ENCODE results near the gene ALOXE3. TPM values are rescaled to one million over a fixed set of nuclear protein-coding genes. Genes with fewer than 3 reads are reported as not detected.

The ALOXE3 gene
- total RNA-seq, 1 donor from 2014 or later = not detected

DNA sequence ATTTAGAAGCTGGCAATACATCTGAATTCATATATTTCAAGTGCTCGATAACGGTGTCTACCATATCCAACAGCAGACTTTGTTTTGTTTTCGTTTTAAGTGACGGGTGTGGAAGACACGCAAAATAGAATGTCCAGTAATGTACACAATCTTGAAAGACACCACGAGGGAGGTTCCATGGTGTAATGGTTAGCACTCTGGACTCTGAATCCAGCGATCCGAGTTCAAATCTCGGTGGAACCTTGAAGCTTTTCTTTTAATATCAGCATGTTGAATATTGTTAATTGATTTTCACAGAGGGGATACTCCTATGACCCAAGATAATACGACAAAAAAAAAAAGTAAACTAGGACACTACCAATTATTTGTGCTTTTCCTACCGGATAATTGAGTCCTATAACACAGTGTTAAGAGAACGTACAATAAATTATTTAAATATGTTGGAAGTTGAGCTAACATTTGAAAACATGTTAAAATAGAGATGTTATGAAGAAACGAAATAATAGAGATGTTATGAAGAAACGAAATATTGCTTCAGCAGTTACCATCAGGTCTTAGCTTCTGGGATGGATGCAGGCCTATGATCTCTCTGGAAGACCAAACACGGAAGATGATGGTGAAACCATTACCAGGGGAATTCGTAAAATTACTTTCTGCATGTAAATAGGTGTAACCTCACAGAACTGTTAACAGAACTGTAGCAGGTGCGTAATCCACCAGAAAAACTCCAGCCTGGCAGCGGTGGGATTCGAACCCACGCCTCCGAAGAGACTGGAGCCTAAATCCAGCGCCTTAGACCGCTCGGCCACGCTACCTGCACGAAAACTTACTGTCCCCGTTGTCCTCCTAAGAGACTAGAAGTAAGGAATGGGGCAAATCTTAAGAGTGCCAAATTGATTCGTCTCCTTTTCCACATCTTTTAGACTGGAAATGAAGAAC, 1.5 kb upstream of the ALOXE3 start:
- ATAC-seq (peak; percentile 57), DNase-seq (peak; percentile 86)
- intact Hi-C loops (cut with DNase I) = loop anchor here (5.0 kb wide), 1 partner anchor 67 kb away; no protein-coding TSS in a partner anchor
- H3K36me3 ChIP-seq = no peaks in the 10 kb centered on the region
- peaks cover 47% of the 10 kb centered on the region for H3K27me3 ChIP-seq
- peaks cover 63% of the 10 kb centered on the region for H3K4me1 ChIP-seq
- no peaks in the 10 kb centered on the region for H3K9me3 ChIP-seq
- TF ChIP-seq, protein P1, sequence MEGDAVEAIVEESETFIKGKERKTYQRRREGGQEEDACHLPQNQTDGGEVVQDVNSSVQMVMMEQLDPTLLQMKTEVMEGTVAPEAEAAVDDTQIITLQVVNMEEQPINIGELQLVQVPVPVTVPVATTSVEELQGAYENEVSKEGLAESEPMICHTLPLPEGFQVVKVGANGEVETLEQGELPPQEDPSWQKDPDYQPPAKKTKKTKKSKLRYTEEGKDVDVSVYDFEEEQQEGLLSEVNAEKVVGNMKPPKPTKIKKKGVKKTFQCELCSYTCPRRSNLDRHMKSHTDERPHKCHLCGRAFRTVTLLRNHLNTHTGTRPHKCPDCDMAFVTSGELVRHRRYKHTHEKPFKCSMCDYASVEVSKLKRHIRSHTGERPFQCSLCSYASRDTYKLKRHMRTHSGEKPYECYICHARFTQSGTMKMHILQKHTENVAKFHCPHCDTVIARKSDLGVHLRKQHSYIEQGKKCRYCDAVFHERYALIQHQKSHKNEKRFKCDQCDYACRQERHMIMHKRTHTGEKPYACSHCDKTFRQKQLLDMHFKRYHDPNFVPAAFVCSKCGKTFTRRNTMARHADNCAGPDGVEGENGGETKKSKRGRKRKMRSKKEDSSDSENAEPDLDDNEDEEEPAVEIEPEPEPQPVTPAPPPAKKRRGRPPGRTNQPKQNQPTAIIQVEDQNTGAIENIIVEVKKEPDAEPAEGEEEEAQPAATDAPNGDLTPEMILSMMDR (IDR thresholded peaks at IDR 0.05) = no peak
- peak overlapping the region; percentile 67 for H3K4me3 ChIP-seq
- peak overlapping the region; percentile 68 for H3K27ac ChIP-seq

GRCh38 chr17:8118769-8119580, 661 bp upstream of the ALOXE3 start:
- Histone ChIP-seq H3K27ac (peak overlapping the region; percentile 68), H3K36me3 (no peaks in the 10 kb centered on the region), H3K9me3 (no peaks in the 10 kb centered on the region), H3K27me3 (peaks cover 46% of the 10 kb centered on the region), H3K4me3 (peak overlapping the region; percentile 67), H3K4me1 (peaks cover 54% of the 10 kb centered on the region)
- ATAC-seq (peak; percentile 83), DNase-seq (peak; percentile 94)
- TF ChIP-seq, protein P1 (IDR thresholded peaks at IDR 0.05) = peak; percentile 90
- intact Hi-C loops (cut with DNase I) = no loop called here

- no peak for DNase-seq
- Histone ChIP-seq H3K36me3 (no peaks in the 10 kb centered on the region), H3K4me3 (peak overlapping the region; percentile 67), H3K4me1 (peaks cover 40% of the 10 kb centered on the region), H3K27me3 (peaks cover 47% of the 10 kb centered on the region), H3K9me3 (no peaks in the 10 kb centered on the region), H3K27ac (no peak overlapping the region)
- intact Hi-C loops (cut with DNase I) = no loop called here
- ATAC-seq = no peak
- TF ChIP-seq, protein P1 (IDR thresholded peaks at IDR 0.05) = no peak
Observed at GRCh38 chr17:8117367-8117979, 841 bp downstream of the ALOXE3 start.

DNA sequence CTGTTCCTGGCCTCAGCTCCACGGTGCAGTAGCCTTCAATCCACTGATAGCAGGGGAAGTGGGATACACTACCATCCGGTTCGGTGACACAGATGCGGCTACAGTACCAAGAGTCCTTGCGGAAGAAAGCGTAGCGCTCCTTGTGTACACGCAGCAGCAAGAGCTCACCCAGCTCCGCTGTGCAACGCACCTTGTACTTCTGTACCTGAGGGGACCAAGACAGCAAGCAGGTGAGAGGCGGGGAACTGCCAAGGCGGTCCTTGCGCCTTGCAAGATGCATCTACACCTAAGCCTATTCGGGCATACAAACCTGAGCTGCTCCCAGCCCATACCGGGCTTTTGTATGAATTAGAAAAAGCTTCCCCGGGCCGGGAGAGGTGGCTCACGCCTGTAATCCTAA, 1.5 kb downstream of the ALOXE3 start:
- ATAC-seq (no peak), DNase-seq (no peak)
- Histone ChIP-seq H3K27me3 (peaks cover 54% of the 10 kb centered on the region), H3K9me3 (no peaks in the 10 kb centered on the region), H3K4me3 (no peak overlapping the region), H3K27ac (no peak overlapping the region), H3K36me3 (no peaks in the 10 kb centered on the region), H3K4me1 (peaks cover 36% of the 10 kb centered on the region)
- TF ChIP-seq, protein P1 (IDR thresholded peaks at IDR 0.05) = no peak
- intact Hi-C loops (cut with DNase I) = no loop called here

DNA sequence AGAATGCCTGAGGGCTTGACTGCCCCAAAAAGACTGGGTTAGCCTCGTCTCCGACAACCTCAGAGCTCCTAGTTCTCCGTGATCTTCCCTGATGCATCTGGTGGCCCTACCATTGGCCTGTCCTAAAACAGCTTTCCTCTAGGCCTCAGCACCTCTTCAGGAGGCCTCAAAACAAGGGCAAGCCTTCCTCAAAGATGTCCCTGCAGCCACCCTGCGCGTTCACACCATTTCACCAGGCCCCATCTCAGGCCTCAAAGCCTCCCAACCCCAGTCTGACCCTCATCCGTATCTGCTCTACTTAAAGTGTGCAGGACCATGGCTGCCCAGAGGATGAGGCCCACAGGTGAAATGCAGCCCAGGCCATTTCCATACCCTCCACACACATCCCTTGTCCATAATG, 7.4 kb downstream of the ALOXE3 start:
- Histone ChIP-seq H3K36me3 (no peaks in the 10 kb centered on the region), H3K27ac (no peak overlapping the region), H3K4me3 (no peak overlapping the region), H3K27me3 (peaks cover 70% of the 10 kb centered on the region), H3K9me3 (no peaks in the 10 kb centered on the region), H3K4me1 (peaks cover 6% of the 10 kb centered on the region)
- intact Hi-C loops (cut with DNase I) = no loop called here
- ATAC-seq (no peak), DNase-seq (no peak)
- TF ChIP-seq, protein P1 (IDR thresholded peaks at IDR 0.05) = no peak
